Neural progenitor cell (in vitro differentiated cells): ENCODE data around the gene BEND3. TPM values are rescaled to one million over a fixed set of nuclear protein-coding genes. Genes with fewer than 3 reads are reported as not detected.
A peak's percentile ranks its signal among the peaks of the same experiment; 100 is the strongest.

Source experiments
- DNase-seq: peaks from one replicate; pipeline ENCODE4 v3.0.0-alpha.2; 2016; ENCODE audit warnings: low spot score
- H2AFZ ChIP-seq: fragments of 200-600 bp; sonication (generic); replicated peaks from 2 replicates; pipeline ENCODE4 v1.6.1; 2016; ENCODE audit warnings: antibody characterized with exemption
- H3F3A ChIP-seq: fragments of 200-600 bp; sonication (generic); 2 replicates; pipeline ENCODE4 v1.6.1; 2016; ENCODE audit warnings: antibody characterized with exemption, low read depth
- H3K27ac ChIP-seq: fragments of 200-600 bp; sonication (generic); 2 replicates; pipeline ENCODE4 v1.5.1; 2016; ENCODE audit warnings: mild to moderate bottlenecking
- H3K27me3 ChIP-seq: fragments of 200-600 bp; sonication (generic); 2 replicates; pipeline ENCODE4 v1.6.1; 2016; ENCODE audit warnings: mild to moderate bottlenecking, moderate library complexity
- H3K36me3 ChIP-seq: fragments of 200-600 bp; sonication (generic); 2 replicates; pipeline ENCODE4 v1.5.1; 2016
- H3K4me1 ChIP-seq: fragments of 200-600 bp; sonication (generic); 2 replicates; pipeline ENCODE4 v1.6.1; 2016; ENCODE audit warnings: mixed run types
- H3K4me2 ChIP-seq: fragments of 200-600 bp; sonication (generic); 2 replicates; pipeline ENCODE4 v1.6.1; 2016
- H3K4me3 ChIP-seq: fragments of 200-600 bp; sonication (generic); 2 replicates; pipeline ENCODE4 v1.5.1; 2016
- H3K79me2 ChIP-seq: fragments of 200-600 bp; sonication (generic); 2 replicates; pipeline ENCODE4 v1.6.1; 2016; ENCODE audit warnings: low read depth
- H3K9ac ChIP-seq: fragments of 200-600 bp; sonication (generic); 2 replicates; pipeline ENCODE4 v1.6.1; 2016
- H3K9me3 ChIP-seq: fragments of 200-600 bp; sonication (generic); 2 replicates; pipeline ENCODE4 v1.5.1; 2016; ENCODE audit warnings: low read depth
- H4K20me1 ChIP-seq: fragments of 200-600 bp; sonication (generic); 2 replicates; pipeline ENCODE4 v1.6.1; 2016; ENCODE audit warnings: low read depth
- H3K27ac Mint-ChIP-seq: 3 replicates; pipeline ENCODE4 v1.8.0; 2021; ENCODE audit warnings: mixed read lengths
- H3K27me3 Mint-ChIP-seq: 2 replicates; pipeline ENCODE4 v1.8.0; 2022; ENCODE audit warnings: low read depth, mild to moderate bottlenecking, inconsistent platforms, moderate library complexity, mixed read lengths; ENCODE audit not compliant: insufficient read depth
- H3K36me3 Mint-ChIP-seq: 3 replicates; pipeline ENCODE4 v1.8.0; 2021; ENCODE audit warnings: mixed read lengths
- H3K4me1 Mint-ChIP-seq: 3 replicates; pipeline ENCODE4 v1.8.0; 2021; ENCODE audit warnings: mixed read lengths
- H3K4me3 Mint-ChIP-seq: 3 replicates; pipeline ENCODE4 v1.8.0; 2021; ENCODE audit warnings: mild to moderate bottlenecking, moderate library complexity, mixed read lengths
- H3K9me3 Mint-ChIP-seq: 3 replicates; pipeline ENCODE4 v1.8.0; 2020; ENCODE audit warnings: mixed read lengths
- EZH2 ChIP-seq: fragments of 200-600 bp; sonication (generic); IDR thresholded peaks from 2 replicates; pipeline ENCODE4 v1.6.1; 2017; ENCODE audit warnings: antibody characterized with exemption, mild to moderate bottlenecking, moderate library complexity
- EZH2phosphoT487 ChIP-seq: fragments of 200-600 bp; sonication (generic); IDR thresholded peaks from 2 replicates; pipeline ENCODE4 v1.6.1; 2017; ENCODE audit warnings: antibody characterized with exemption
- total RNA-seq: library from RNA; depleted of rRNA; stranded (reverse); fragments of >200 nt; gene quantifications from 2 replicates; pipeline ENCODE4 v1.2.3, GENCODE V29; 2015; ENCODE audit warnings: low replicate concordance
- TF ChIP-seq, protein P1 (sequence below): fragments of 200-600 bp; sonication (generic); IDR thresholded peaks from 2 replicates; pipeline ENCODE4 v1.5.1; 2017; ENCODE audit warnings: antibody characterized with exemption, mild to moderate bottlenecking

BEND3 gene
- total RNA-seq, 1 donor from 2014 or later: 9.2 TPM

DNA sequence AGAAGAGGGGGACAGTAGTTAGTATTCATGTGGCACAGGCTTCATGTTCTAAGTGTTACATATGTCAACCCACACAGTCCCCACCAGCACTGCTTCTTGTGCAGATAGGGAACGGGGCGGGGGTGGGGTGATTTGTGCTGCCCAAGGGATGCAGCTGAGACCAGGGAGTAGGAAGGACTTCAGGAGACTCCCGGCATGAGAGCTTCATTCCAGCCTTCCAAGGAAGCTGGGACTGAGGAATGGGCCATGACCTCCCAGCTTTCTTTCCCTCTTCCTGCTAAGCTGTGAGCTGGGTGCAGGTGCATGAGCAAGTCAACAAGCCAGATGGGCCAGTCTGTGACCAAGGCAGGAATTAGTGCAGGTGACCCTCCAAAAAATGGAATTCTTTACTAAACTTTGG lies 9.2 kb downstream of the BEND3 start:
- DNase-seq: peak; percentile 5
- Histone ChIP-seq H2AFZ (no peak overlapping the region), H3K27ac (no peak overlapping the region), H3K79me2 (peaks cover 86% of the 10 kb centered on the region), H3K9me3 (no peaks in the 10 kb centered on the region), H3K27me3 (no peaks in the 10 kb centered on the region), H3K4me1 (peaks cover 31% of the 10 kb centered on the region), H3F3A (peaks cover 14% of the 10 kb centered on the region), H3K4me3 (no peak overlapping the region), H3K9ac (no peak overlapping the region), H4K20me1 (no peaks in the 10 kb centered on the region), H3K36me3 (no peaks in the 10 kb centered on the region), H3K4me2 (peak overlapping the region; percentile 43)
- Mint-ChIP-seq H3K27me3 (peaks cover 1% of the 10 kb centered on the region), H3K27ac (no peak overlapping the region), H3K36me3 (peaks cover 3% of the 10 kb centered on the region), H3K9me3 (no peaks in the 10 kb centered on the region), H3K4me3 (no peak overlapping the region), H3K4me1 (peaks cover 37% of the 10 kb centered on the region)
- TF ChIP-seq, protein P1, sequence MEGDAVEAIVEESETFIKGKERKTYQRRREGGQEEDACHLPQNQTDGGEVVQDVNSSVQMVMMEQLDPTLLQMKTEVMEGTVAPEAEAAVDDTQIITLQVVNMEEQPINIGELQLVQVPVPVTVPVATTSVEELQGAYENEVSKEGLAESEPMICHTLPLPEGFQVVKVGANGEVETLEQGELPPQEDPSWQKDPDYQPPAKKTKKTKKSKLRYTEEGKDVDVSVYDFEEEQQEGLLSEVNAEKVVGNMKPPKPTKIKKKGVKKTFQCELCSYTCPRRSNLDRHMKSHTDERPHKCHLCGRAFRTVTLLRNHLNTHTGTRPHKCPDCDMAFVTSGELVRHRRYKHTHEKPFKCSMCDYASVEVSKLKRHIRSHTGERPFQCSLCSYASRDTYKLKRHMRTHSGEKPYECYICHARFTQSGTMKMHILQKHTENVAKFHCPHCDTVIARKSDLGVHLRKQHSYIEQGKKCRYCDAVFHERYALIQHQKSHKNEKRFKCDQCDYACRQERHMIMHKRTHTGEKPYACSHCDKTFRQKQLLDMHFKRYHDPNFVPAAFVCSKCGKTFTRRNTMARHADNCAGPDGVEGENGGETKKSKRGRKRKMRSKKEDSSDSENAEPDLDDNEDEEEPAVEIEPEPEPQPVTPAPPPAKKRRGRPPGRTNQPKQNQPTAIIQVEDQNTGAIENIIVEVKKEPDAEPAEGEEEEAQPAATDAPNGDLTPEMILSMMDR: no peak
- TF ChIP-seq EZH2 (no peak), EZH2phosphoT487 (no peak)

DNA sequence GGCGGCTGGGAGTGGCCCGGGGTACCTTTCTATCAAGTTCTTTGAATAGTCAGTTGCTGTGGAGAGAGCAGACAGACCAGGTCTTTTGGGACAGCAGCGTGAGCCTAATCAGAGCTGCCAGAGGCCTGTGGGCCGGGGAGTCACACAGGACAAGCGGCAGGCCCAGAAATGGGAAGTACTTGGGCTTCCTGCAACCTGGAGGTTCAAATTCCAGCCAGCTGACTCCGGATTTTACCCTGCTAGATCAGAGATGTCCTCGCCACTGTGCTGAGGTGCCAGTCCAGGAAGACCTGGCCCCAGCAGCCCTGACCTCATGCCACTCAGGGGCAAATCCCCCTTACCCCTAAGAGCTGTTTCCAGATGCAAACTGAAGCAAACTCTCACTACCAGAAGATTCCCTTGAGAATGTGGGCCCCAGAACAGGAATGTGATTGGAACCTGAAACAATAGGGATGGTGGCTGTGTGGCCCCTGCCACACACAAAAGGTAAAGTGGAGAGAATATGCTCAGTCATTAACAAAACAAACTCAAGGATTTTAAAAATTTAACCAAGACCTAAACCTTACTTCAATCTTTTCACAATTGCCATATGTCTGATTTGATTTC lies 9.7 kb downstream of the BEND3 start:
- H3K9ac ChIP-seq: no peak overlapping the region
- no peak overlapping the region for H3K27ac ChIP-seq
- H4K20me1 ChIP-seq: no peaks in the 10 kb centered on the region
- H3K27ac Mint-ChIP-seq: peak overlapping the region; percentile 19
- TF ChIP-seq EZH2: no peak
- TF ChIP-seq, protein P1: no peak
- H3K9me3 Mint-ChIP-seq: no peaks in the 10 kb centered on the region
- H2AFZ ChIP-seq: no peak overlapping the region
- peaks cover 31% of the 10 kb centered on the region for H3K4me1 ChIP-seq
- H3K4me1 Mint-ChIP-seq: peaks cover 39% of the 10 kb centered on the region
- no peaks in the 10 kb centered on the region for H3K27me3 ChIP-seq
- peaks cover 14% of the 10 kb centered on the region for H3F3A ChIP-seq
- no peaks in the 10 kb centered on the region for H3K27me3 Mint-ChIP-seq
- H3K36me3 Mint-ChIP-seq: peaks cover 3% of the 10 kb centered on the region
- no peaks in the 10 kb centered on the region for H3K36me3 ChIP-seq
- peak overlapping the region; percentile 43 for H3K4me2 ChIP-seq
- H3K4me3 ChIP-seq: no peak overlapping the region
- no peaks in the 10 kb centered on the region for H3K9me3 ChIP-seq
- peak; percentile 36 for DNase-seq
- H3K4me3 Mint-ChIP-seq: no peak overlapping the region
- peaks cover 86% of the 10 kb centered on the region for H3K79me2 ChIP-seq

DNA sequence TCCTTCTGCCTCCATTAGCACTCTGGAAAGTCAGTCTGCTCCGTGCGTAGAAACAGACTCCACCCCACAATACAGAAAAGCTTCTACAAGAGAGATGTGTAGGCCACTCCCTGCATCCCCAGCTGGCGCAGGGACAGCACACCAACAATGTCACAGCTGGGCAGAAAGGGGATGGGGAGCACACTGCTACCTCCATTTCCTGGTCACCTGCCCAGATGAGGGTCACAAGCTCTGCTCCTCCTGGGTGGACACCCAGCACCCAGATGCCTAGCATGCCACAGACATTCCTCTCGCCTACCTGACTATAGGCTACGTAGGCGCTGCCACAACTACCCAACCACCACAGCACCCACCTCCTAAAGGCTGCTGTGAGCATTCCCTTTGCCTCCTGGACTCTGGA lies 12.2 kb downstream of the BEND3 start:
- Mint-ChIP-seq H3K36me3 (peaks cover 4% of the 10 kb centered on the region), H3K27me3 (no peaks in the 10 kb centered on the region), H3K4me1 (peaks cover 42% of the 10 kb centered on the region), H3K9me3 (no peaks in the 10 kb centered on the region), H3K4me3 (no peak overlapping the region), H3K27ac (peak overlapping the region; percentile 79)
- Histone ChIP-seq H3K4me2 (no peak overlapping the region), H3K79me2 (peaks cover 82% of the 10 kb centered on the region), H3K36me3 (no peaks in the 10 kb centered on the region), H3K9me3 (no peaks in the 10 kb centered on the region), H3K9ac (no peak overlapping the region), H3K4me3 (no peak overlapping the region), H3F3A (peaks cover 23% of the 10 kb centered on the region), H4K20me1 (no peaks in the 10 kb centered on the region), H3K27me3 (no peaks in the 10 kb centered on the region), H3K27ac (no peak overlapping the region), H3K4me1 (peaks cover 46% of the 10 kb centered on the region), H2AFZ (peak overlapping the region; percentile 7)
- TF ChIP-seq EZH2: no peak
- TF ChIP-seq EZH2phosphoT487: no peak
- TF ChIP-seq, protein P1: no peak
- no peak for DNase-seq
